Measurements from ENCODE around the gene CCDC186.

DNA sequence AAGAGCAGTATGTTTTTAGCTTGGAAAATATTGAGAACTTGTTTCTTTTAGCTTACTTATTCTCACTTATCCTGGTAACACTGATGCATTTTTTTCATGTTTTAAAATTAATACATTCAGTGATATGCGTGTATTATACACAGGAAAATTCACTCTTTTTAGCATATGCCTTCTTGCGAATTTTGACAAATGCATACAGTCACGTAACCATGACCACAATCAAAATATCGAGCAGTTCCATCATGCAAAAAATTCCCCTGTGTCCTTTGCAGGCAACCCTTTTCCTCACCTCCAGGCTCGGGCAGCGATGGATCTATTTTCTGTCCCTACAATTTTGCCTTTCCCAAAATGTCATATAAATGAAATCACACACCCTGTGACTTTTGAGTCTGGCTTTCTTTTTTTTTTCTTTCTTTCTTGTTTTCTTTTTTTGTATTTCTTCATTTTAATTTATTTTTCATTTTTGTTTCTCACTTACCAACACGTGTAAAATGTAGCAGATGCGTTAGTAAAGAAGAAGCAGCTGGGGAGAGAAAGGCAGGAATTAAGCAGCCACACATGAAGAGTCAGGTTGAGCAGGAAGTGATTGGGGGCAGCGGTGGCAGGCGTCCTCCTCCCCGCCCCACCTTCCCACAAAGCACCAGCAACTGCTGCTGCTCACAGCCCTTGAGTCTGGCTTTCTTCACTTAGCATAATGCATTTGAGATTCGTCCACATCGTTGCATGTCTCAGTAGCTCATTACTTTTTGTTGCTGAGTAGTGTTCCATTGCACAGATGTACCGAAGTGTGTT, 100.4 kb downstream of the CCDC186 start:
- TF ChIP-seq POLR2A (IDR thresholded peaks at IDR 0.05; ENCODE audit: low read depth, low read length), result no peak
- TF ChIP-seq POLR2AphosphoS5 (IDR thresholded peaks at IDR 0.05; ENCODE audit: low read depth, low read length), result no peak
- no peak for TF ChIP-seq TAF1 (IDR thresholded peaks at IDR 0.05; ENCODE audit: low read depth, low read length)
- no peak for TF ChIP-seq POU2F2 (IDR thresholded peaks at IDR 0.05; ENCODE audit: low read depth, low read length)
- no peak for TF ChIP-seq SPI1 (IDR thresholded peaks at IDR 0.05; ENCODE audit: low read depth, low read length)

All from GM12891 (cell line).